Measurements from ENCODE around the gene RTN4RL1. TPM values are rescaled to one million over a fixed set of nuclear protein-coding genes. Genes with fewer than 3 reads are reported as not detected.
A peak's percentile ranks its signal among the peaks of the same experiment; 100 is the strongest.

The RTN4RL1 gene
- total RNA-seq, 1 donor from 2014 or later: 0.77 TPM

DNA sequence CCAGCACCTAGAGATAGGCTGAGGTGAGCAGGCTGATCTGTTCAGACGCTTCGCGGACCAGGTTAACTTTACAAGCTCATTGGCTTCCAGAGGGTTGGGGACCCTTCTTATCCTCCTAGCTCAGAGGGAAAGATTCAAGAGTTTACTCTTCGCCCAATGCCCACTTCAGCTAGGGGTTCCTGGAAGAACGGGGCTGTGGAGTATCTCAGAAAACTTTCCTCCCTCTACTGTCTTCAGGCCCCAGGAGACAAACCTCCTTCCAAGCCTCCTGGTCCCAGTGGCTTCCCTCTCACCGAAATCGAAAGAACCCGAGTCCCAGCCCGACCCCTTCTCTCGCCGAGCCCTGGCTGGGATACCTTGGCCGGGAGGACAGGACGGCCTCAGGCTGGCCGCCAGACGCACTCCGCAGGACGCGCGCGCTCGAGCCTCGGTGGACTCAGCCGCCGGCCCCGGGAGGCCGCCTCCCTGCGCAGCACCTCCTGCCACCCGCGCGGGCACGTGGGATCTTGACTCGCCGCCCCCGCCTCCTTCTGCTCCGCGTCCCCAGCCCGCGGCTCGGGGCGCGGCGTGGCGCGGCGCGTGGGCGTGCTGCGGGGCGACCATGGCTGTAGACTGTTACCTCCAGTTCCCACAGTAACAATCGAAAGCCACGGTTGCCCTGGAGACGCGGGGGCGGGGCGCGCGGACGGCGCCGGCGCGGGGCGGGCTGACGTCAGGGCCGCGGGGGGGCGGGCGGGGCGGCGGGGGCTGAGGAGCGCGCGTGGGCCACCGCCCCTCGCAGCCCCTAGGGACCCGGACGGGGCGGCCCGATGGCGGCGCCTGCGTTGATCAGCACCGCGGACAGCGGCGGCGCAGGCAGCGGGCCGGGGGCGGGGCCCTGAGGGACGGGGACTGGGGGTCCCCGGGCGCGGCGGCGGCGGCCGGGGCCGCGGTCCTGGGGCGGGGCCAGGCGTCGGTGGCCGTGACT, 24.5 kb upstream of the RTN4RL1 start:
- peak overlapping the region; percentile 83 for H3K4me3 Mint-ChIP-seq (ENCODE audit: unreplicated experiment)
- Histone ChIP-seq H4K20me1 (ENCODE audit: insufficient read depth, low read length) (peaks cover 20% of the 10 kb centered on the region), H3K9me3 (ENCODE audit: insufficient read depth, low read depth, low read length) (no peaks in the 10 kb centered on the region), H3K36me3 (ENCODE audit: insufficient read depth, low read length) (no peaks in the 10 kb centered on the region), H3K79me2 (ENCODE audit: insufficient read depth, low read length) (peaks cover 11% of the 10 kb centered on the region), H2AFZ (ENCODE audit: low read depth, low read length) (peak overlapping the region; percentile 69), H3K4me3 (ENCODE audit: insufficient read depth, low read depth, low read length) (peak overlapping the region; percentile 70), H3K27me3 (ENCODE audit: insufficient read depth, low read length) (no peaks in the 10 kb centered on the region), H3K4me1 (ENCODE audit: insufficient read depth, low read length) (peaks cover 23% of the 10 kb centered on the region), H3K27ac (ENCODE audit: low read depth, low read length) (peak overlapping the region; percentile 77), H3K9ac (ENCODE audit: low read length) (peak overlapping the region; percentile 85), H3K4me2 (ENCODE audit: low read length) (peak overlapping the region; percentile 88)
- TF ChIP-seq, protein P1, sequence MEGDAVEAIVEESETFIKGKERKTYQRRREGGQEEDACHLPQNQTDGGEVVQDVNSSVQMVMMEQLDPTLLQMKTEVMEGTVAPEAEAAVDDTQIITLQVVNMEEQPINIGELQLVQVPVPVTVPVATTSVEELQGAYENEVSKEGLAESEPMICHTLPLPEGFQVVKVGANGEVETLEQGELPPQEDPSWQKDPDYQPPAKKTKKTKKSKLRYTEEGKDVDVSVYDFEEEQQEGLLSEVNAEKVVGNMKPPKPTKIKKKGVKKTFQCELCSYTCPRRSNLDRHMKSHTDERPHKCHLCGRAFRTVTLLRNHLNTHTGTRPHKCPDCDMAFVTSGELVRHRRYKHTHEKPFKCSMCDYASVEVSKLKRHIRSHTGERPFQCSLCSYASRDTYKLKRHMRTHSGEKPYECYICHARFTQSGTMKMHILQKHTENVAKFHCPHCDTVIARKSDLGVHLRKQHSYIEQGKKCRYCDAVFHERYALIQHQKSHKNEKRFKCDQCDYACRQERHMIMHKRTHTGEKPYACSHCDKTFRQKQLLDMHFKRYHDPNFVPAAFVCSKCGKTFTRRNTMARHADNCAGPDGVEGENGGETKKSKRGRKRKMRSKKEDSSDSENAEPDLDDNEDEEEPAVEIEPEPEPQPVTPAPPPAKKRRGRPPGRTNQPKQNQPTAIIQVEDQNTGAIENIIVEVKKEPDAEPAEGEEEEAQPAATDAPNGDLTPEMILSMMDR (IDR thresholded peaks at IDR 0.05; ENCODE audit: insufficient read depth, low read depth, low read length): no peak
- TF ChIP-seq EZH2 (IDR thresholded peaks at IDR 0.05; ENCODE audit: insufficient read depth, low read length): no peak
- H3K36me3 Mint-ChIP-seq (ENCODE audit: low read depth, unreplicated experiment): no peaks in the 10 kb centered on the region
- H3K27ac Mint-ChIP-seq (ENCODE audit: unreplicated experiment): peak overlapping the region; percentile 80
- FAIRE-seq (no peak), DNase-seq (ENCODE audit: low read depth) (no peak)
- peaks cover 4% of the 10 kb centered on the region for H3K27me3 Mint-ChIP-seq (ENCODE audit: low read depth, unreplicated experiment)
- H3K4me1 Mint-ChIP-seq (ENCODE audit: low read depth, unreplicated experiment): peaks cover 10% of the 10 kb centered on the region
- peaks cover 2% of the 10 kb centered on the region for H3K9me3 Mint-ChIP-seq (ENCODE audit: unreplicated experiment)

DNA sequence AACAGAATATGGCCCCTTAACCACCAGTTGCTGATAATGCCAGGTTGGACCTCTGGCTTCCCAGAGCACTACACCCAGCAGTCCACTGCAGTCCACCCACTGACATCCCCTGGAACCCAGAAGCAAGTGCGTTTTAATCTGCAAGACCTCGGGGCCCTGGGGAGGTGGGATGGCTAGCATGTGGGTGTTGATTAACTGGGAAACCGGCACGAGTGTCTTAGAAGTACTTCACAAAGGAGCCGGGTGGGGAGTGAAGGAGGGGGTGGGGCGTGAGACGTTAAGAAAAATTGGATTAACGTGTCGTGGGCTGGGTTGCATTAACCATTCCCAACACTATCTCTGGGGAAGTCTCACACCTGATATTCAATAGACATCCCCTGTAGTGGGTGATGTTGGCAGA, 23.7 kb upstream of the RTN4RL1 start:
- H3K27ac Mint-ChIP-seq (ENCODE audit: unreplicated experiment): peak overlapping the region; percentile 18
- H3K27me3 ChIP-seq (ENCODE audit: insufficient read depth, low read length): no peaks in the 10 kb centered on the region
- no peak for DNase-seq (ENCODE audit: low read depth)
- H3K9me3 Mint-ChIP-seq (ENCODE audit: unreplicated experiment): peaks cover 2% of the 10 kb centered on the region
- H2AFZ ChIP-seq (ENCODE audit: low read depth, low read length): no peak overlapping the region
- H3K79me2 ChIP-seq (ENCODE audit: insufficient read depth, low read length): peaks cover 14% of the 10 kb centered on the region
- H3K9me3 ChIP-seq (ENCODE audit: insufficient read depth, low read depth, low read length): no peaks in the 10 kb centered on the region
- peaks cover 24% of the 10 kb centered on the region for H4K20me1 ChIP-seq (ENCODE audit: insufficient read depth, low read length)
- FAIRE-seq: no peak
- no peaks in the 10 kb centered on the region for H3K36me3 ChIP-seq (ENCODE audit: insufficient read depth, low read length)
- H3K36me3 Mint-ChIP-seq (ENCODE audit: low read depth, unreplicated experiment): no peaks in the 10 kb centered on the region
- H3K27ac ChIP-seq (ENCODE audit: low read depth, low read length): peak overlapping the region; percentile 77
- H3K4me1 Mint-ChIP-seq (ENCODE audit: low read depth, unreplicated experiment): peaks cover 12% of the 10 kb centered on the region
- no peak overlapping the region for H3K4me3 ChIP-seq (ENCODE audit: insufficient read depth, low read depth, low read length)
- peaks cover 4% of the 10 kb centered on the region for H3K27me3 Mint-ChIP-seq (ENCODE audit: low read depth, unreplicated experiment)
- TF ChIP-seq, protein P1 (IDR thresholded peaks at IDR 0.05; ENCODE audit: insufficient read depth, low read depth, low read length): no peak
- no peak for TF ChIP-seq EZH2 (IDR thresholded peaks at IDR 0.05; ENCODE audit: insufficient read depth, low read length)
- peak overlapping the region; percentile 88 for H3K4me2 ChIP-seq (ENCODE audit: low read length)
- peak overlapping the region; percentile 85 for H3K9ac ChIP-seq (ENCODE audit: low read length)
- peaks cover 23% of the 10 kb centered on the region for H3K4me1 ChIP-seq (ENCODE audit: insufficient read depth, low read length)
- H3K4me3 Mint-ChIP-seq (ENCODE audit: unreplicated experiment): peak overlapping the region; percentile 83

Measured in astrocyte (in vitro differentiated cells and primary cell).